ENCODE measurements around the gene VSTM2B.

VSTM2B gene

DNA sequence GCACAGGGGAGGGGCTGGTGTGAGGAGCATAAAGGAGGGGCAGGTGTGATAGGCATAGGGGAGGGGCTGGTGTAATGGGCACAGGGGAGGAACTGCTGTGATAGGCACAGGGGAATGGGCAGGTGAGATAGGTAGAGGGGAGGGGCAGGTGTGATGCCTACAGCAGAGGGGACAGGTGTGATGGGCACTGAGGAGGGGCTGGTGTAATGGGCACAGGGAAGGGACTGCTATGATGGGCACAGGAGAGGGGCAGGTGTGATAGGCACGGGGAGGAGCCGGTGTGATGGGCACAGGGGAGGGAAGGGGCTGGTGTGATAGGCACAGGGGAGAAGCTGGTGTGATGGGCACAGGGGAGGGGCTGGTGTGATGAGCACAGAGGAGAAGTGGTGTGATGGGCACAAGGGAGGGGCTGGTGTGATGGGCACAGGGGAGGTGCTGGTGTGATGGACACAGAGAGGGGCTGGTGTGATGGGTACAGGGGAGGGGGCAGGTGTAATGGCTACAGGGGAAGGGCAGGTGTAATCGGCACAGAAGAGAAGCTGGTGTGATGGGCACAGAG, 40.8 kb downstream of the VSTM2B start:
- no peak for DNase-seq (ENCODE audit: low read depth in 3 of 3)

DNA sequence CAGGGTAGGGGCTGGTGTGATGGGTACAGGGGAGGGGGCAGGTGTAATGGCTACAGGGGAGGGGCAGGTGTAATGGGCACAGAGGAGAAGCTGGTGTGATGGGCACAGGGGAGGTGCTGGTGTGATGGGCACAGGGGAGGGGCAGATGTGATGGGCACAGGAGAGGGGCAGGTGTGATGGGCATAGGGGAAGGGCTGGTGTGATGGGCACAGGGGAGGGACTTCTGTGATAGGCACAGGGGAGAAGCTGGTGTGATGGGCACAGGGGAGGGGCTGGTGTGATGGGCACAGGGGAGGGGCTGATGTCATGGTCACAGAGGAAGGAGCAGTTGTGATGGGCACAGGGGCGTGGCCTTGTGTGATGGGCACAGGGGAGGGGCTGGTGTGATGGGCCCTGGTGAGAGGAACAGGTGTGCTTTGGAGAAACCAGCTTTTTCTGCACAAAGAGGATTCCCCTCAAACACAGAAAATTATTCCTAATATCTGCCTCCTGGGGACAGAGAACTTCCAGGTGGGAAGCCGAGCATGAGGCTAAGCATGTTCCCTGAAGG, 41.6 kb downstream of the VSTM2B start:
- DNase-seq (ENCODE audit: low read depth in 3 of 3) = no peak

GRCh38 chr19:29568036-29569025, 42.5 kb downstream of the VSTM2B start:
- DNase-seq (ENCODE audit: low read depth in 3 of 3) = no peak

DNA sequence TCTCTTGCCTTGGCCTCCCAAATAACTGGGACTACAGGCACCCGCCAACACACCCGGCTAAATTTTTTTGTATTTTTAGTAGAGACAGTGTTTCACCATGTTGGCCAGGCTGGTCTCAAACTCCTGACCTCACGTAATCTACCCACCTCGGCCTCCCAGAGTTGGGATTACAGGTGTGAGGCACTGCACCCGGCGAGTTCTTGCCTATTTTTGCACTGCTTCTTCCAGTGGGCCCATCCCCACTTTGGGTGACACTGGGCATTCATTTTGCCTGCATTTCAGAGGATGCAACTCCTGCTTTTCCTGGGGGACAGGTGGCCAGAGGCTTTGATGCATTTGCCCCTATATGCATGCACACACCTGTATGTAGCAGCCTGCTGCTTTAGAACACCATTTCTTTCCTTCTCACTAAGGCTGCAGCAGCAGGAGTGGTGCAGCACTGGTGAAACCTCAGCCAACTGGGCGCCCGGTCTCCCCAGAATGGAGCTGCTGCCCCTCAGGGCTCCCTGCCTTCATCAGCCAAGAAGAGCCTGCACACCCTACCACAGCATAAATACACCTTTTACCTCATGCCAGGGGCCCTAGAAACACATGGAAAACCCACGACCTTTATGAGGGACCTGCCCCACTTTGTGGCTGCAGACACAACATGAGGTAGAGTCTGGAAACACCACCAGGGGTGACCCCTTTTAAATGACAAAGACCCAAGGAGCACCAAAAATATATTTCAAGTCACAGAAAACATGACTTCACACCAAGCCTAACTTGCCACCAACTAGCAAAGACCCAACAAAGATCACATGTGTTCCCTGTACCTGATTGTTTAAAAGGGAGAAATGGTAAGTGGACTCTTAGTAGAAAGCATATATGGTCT, 43.5 kb downstream of the VSTM2B start:
- DNase-seq (ENCODE audit: low read depth in 3 of 3) = no peak

- no peak for DNase-seq (ENCODE audit: low read depth in 3 of 3)
Observed at GRCh38 chr19:29571181-29571580, 45.4 kb downstream of the VSTM2B start.

DNA sequence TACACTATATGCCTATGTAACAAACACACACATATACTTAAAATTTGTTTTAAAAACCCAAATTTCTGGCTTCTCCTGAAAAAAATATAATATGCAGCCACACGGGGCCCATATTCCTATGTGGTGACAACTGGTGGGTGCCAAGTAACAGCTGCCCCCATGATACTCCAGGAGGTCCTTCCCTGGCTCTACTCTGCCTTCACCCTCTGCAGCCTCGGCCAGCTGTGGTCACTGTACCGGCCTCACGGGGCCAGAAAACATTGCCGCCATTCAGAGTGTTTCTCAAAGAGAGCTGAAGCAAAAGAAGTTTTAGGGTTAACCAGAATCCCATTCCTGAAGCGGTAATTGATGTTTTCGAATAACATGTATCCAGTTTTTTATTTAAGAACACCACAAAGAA, 47.7 kb downstream of the VSTM2B start:
- DNase-seq (ENCODE audit: low read depth in 3 of 3) = no peak

DNA sequence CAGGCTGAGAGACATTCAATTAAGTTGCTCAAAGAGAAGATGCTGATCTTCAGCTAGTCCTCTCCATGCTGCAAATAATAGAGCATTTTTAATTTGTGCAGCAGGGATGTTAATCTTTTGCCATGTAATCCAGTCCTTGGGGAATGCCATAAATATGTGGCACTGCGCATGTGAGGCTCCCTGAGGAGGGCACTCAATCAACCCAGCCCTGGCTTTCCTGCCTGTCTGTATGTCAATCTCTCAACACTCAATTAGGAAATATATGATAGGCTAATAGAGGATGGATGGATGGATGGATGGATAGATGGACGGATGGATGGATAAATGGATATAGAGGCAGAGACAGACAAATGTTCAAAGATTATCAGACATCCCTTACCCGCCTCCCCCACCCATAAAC, 48.7 kb downstream of the VSTM2B start:
- DNase-seq (ENCODE audit: low read depth in 3 of 3) = no peak

GRCh38 chr19:29576046-29576606, 50.3 kb downstream of the VSTM2B start:
- DNase-seq (ENCODE audit: low read depth in 3 of 3) = peak in 1 of 3 experiments; percentile 11

- peak; percentile 12 to 35 (median 32) for DNase-seq (ENCODE audit: low read depth in 3 of 3)
Observed at GRCh38 chr19:29576761-29577648, 51.2 kb downstream of the VSTM2B start.

- DNase-seq (ENCODE audit: low read depth in 3 of 3) = no peak
Observed at GRCh38 chr19:29577649-29577963, 51.8 kb downstream of the VSTM2B start.

GRCh38 chr19:29578349-29578748, 52.6 kb downstream of the VSTM2B start:
- no peak for DNase-seq (ENCODE audit: low read depth in 3 of 3)

DNA sequence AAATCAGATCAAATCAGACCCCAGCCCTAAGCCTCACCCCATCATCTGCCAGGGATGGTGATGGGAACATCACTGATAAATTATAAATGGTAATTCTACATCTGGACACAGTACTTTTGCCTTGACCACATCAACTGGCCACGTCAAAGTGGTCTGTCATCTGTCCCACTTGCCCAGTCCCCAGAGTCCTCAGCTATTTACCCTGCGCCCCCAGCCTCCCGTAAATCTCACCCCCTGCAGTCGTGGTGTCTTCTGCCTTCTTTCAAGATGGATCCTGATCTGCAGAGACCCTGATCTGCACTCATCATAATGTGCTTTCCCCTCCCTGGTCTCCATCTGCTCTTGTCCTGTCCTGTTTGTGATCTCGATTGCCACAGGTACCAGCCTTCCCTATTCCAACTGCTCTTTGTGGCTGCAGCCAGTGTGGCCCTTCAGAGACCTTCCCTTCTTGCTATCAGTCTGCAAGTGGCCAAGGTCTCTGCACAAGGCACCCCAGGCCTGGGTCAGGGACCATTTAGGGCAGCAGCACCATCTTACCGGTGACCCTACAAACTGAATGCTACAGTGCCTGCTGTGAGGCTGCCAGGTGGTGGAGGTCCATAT, 53.6 kb downstream of the VSTM2B start:
- DNase-seq (ENCODE audit: low read depth in 3 of 3) = no peak

DNA sequence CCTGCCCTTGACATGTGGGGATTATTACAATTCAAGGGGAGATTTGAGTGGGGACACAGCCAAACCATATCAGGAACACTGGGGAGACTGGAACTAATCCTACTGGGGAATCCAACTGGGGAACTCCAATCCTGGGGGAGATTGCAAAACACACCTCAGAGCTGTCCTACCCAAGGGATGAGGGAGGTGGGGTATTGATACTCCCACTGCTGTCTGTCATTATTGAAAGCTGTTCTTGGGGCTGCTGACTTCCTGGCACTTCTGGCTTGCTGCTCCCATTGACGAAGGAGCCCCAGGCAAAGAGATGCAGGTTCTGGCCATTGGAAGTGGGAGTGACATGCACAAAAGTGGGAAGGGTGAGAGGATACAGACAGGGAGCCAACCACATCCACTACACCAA, 55.6 kb downstream of the VSTM2B start:
- no peak for DNase-seq (ENCODE audit: low read depth in 3 of 3)

DNA sequence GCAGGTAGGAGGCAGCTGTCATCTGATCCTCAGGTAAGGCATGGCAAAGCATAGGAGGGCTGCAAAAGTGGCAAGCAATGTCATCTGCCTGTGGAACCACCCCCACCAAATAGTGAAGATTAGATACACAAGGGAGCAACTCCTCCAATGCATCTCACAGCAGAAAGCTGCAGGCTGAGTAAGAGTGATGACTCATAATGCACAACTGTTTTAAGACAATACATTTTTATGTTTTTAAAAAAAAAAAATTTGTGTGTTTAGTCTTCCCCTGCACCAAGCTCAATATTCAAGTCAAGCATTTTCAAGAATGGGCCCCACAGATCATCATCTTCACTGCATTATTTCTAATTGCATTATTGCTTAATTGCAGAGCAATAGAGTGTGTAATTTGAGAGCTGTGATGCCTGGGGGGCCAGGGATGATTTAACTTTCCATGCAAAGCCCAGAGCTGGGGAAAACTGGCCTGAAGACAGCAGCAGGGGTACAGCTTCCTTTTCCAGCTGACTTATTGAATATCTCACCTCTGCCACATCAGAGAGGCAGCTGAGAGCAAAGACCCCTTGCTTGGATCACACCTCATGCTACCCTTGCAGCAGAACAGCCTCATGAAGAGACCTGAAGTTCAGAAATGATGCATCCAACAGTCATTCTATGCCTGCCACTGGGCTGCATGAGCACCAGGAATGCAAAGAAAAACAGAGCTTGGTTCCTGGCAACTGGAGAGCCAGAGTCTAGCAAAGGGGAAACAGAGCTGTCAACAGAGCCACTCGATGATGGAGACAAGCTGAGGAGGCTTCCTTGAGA, 57.6 kb downstream of the VSTM2B start:
- no peak for DNase-seq (ENCODE audit: low read depth in 3 of 3)

DNA sequence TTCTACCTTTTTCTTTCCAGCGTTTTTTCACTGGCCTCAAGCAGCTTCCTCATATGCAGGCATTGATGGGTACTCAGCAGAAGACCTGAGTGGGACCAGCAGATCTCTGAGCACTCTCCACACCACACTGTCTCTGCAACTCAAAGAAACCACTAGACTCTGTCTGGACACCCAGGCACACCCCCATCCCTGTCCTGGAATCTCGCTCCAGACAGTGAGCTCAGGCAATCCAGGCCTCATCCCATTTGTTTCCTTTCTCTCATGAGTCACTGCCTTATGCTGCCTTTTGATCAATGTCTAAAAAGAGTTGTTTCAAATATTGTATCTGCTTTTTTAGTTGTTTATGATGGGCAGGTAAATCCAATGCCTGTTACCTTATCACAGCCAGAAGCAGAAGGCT, 60.6 kb downstream of the VSTM2B start:
- DNase-seq (ENCODE audit: low read depth in 3 of 3) = no peak

DNA sequence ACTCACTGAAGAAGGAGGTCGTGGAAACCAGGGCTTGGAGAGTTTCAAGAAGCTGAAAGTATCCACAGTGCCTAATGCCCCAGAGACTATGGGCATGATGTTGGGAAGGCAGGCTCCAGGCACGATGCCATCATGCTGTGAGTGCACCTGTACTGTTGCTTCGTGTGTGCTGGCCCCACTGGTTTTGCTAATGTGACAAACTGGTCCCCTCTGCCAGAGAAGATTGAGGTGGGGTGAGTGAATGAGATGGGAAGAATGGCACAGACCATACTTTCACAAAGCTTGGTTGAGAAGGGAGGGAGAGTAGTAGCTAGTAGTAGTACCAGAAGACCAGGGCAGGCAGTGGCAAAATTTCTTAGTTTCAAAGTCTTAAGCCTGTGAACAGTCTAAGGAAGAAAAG, 61.3 kb downstream of the VSTM2B start:
- DNase-seq (ENCODE audit: low read depth in 3 of 3) = no peak

DNA sequence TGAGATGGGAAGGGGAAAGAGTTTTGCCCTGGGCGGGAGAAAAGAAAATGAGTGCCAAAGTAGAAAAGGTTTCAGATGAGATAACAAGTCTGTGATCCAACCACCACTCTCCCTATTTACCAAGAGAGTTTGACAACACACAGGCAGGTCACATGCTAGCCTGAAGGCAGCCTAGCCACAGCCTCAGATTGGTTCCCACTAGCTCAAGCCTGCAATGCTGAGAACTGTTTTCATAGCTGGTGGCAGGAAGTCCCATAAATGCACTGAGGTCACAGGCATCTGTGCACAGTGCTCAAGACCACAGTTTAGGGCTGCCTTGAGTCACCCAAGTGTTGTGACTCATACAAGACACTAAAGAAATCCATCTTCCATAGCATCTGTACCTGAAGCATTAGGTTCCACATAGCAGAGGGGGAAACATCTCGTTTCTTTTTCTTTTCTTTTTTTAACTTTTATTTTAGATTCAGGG, 61.8 kb downstream of the VSTM2B start:
- DNase-seq (ENCODE audit: low read depth in 3 of 3) = peak; percentile 22 to 57 (median 23)

DNA sequence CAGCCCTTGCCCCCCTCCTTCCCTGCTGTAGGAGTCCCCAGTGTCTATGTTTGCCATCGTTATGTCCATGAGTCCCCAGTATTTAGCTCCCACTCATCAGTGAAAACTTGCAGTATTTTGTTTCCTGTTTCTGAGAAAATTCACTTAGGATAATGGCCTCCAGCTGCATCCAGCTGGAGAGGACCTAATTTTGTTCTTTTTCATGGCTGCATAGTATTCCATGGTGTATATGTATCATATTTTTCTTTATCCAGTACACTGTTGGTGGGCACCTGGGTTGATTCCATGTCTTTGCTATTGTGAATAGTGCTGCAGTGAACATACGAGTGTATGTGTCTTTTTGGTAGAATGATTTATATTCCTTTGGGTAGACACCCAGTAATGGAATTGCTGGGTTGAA, 62.3 kb downstream of the VSTM2B start:
- no peak for DNase-seq (ENCODE audit: low read depth in 3 of 3)

DNA sequence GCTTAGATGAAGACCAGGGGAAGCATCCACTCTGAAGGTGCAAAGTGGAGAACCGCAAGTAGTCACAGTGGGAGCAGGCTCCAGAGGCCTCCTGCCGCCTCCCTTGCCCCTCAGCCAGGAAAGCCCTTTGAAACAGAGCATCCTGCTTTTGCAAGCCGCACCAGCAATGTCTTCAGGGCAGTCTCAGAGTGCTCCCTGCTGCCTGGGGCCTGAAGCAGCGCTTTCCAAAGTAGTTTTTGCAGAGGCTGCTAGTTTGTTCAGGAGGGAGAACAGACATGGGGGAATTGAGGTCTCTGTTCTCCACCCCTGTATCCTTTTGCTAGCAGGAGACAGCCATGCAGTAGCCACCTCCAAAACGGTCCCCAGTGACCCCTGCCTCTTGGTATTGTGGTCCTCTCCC, 64.5 kb downstream of the VSTM2B start:
- no peak for DNase-seq (ENCODE audit: low read depth in 3 of 3)
